NT2/D1 (cell line): ENCODE data around the gene IL17B.

ENCODE experiments used
- SUZ12 ChIP-seq: IDR thresholded peaks from 2 replicates; pipeline ENCODE4 v1.6.1; 2011; ENCODE audit not compliant: insufficient read length, insufficient read depth; ENCODE audit errors: extremely low read depth
- ZNF274 ChIP-seq: IDR thresholded peaks from 2 replicates; pipeline ENCODE4 v1.6.1; 2011; ENCODE audit warnings: mild to moderate bottlenecking, low read depth, low read length

- TF ChIP-seq SUZ12 (no peak), ZNF274 (no peak)
Measured at GRCh38 chr5:149381261-149381985, 2.3 kb upstream of the IL17B start.
